Embryonic facial prominence (tissue), 1 donor: ENCODE data around the gene NFIB.

Experiments
- DNase-seq: peaks from one replicate; pipeline ENCODE4 v3.0.0-alpha.2; 2016; ENCODE audit errors: extremely low spot score

The NFIB gene

GRCh38 chr9:14189146-14189545 is 124.8 kb downstream of the NFIB start:
- DNase-seq: no peak

GRCh38 chr9:14188538-14188937 is 125.4 kb downstream of the NFIB start:
- DNase-seq: no peak

GRCh38 chr9:14188011-14188410 is 125.9 kb downstream of the NFIB start:
- DNase-seq: no peak

- no peak for DNase-seq
Measured at GRCh38 chr9:14186096-14186495, 127.8 kb downstream of the NFIB start.

GRCh38 chr9:14185016-14185415 is 128.9 kb downstream of the NFIB start:
- no peak for DNase-seq

- no peak for DNase-seq
Measured at GRCh38 chr9:14183001-14183400, 130.9 kb downstream of the NFIB start.

GRCh38 chr9:14180960-14181537 is 132.9 kb downstream of the NFIB start:
- DNase-seq: no peak

GRCh38 chr9:14180093-14180959 is 133.6 kb downstream of the NFIB start:
- DNase-seq: no peak

GRCh38 chr9:14179449-14179848 is 134.5 kb downstream of the NFIB start:
- no peak for DNase-seq

- no peak for DNase-seq
Measured at GRCh38 chr9:14175778-14176177, 138.2 kb downstream of the NFIB start.

- DNase-seq: no peak
Measured at GRCh38 chr9:14173713-14174112, 140.2 kb downstream of the NFIB start.

- DNase-seq: no peak
Measured at GRCh38 chr9:14170973-14171596, 142.9 kb downstream of the NFIB start.

- DNase-seq: no peak
Measured at GRCh38 chr9:14170392-14170931, 143.5 kb downstream of the NFIB start.

- no peak for DNase-seq
Measured at GRCh38 chr9:14168381-14168780, 145.6 kb downstream of the NFIB start.

- no peak for DNase-seq
Measured at GRCh38 chr9:14165376-14166035, 148.4 kb downstream of the NFIB start.

GRCh38 chr9:14164908-14165307 is 149.0 kb downstream of the NFIB start:
- DNase-seq: no peak

- no peak for DNase-seq
Measured at GRCh38 chr9:14159440-14160216, 154.3 kb downstream of the NFIB start.

- no peak for DNase-seq
Measured at GRCh38 chr9:14158916-14159315, 155.0 kb downstream of the NFIB start.

GRCh38 chr9:14158136-14158813 is 155.7 kb downstream of the NFIB start:
- DNase-seq: no peak

GRCh38 chr9:14157191-14157590 is 156.8 kb downstream of the NFIB start:
- DNase-seq: no peak

- no peak for DNase-seq
Measured at GRCh38 chr9:14156046-14156445, 157.9 kb downstream of the NFIB start.
